HG02759 (cell line): Measurements from ENCODE around the gene ADCY2.

Source experiments
- ATAC-seq: cut with Tn5 transposase; IDR thresholded peaks from one replicate; pipeline ENCODE4 v1.9.1; 2021; ENCODE audit warnings: mild to moderate bottlenecking, moderate library complexity; ENCODE audit not compliant: unreplicated experiment

The ADCY2 gene

DNA sequence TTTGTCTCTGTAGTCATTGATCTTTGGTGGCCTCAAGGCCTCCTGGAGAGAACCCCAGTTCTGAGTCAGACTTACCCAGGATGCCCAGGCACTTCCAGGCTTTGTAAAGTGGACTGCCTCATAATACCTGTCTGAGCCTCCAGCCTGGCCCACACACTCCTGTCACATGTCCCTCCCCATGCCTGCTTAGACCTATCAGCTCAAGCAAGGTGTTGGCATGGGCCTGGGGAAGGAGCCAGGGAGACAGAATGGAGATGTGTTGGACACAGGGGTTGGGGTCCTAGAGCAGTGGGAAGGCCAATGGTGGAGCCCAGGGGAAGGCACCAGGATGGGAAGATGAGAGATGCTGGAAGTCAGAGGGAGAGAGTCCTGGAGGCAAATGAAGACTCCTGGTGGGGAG is 318.8 kb downstream of the ADCY2 start:
- ATAC-seq = no peak

DNA sequence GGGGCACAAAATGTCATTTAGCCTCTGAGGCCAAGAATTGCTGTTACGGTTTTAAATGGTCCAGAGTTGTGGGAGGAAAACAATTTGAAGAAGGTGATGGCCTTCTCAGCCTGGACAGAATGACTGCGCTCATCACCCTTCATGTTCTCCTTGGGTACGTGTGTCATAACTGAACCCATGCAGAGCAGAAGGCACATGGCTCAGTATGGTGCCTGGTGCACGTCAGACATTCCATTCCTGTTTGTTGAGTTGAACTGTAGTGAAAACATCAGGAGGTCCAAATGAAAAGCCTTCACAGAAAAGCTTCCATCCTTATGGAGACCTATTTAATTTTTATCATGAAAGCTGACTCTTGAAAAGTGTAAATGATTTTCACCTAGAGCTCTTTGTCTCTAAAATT is 321.8 kb downstream of the ADCY2 start:
- ATAC-seq = no peak

DNA sequence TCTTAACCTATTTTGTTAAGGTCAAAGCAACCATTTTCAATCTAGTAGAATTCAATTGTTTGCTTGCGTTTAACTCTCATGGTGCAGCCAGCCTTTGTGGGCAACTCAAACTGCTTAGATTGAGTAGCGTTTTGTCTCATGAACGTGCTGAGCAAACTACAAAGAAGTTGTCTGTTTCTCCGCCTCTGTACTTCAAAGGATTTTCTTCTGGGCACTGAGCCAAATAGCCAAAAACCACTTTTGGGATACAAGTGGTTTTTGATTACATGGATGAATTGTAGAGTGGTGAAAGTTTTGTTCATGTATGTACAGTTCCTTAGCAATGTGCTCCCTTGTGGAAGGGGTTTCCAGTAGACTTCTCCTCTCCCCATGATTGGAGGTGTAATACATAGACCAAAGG is 332.1 kb downstream of the ADCY2 start:
- ATAC-seq = no peak

DNA sequence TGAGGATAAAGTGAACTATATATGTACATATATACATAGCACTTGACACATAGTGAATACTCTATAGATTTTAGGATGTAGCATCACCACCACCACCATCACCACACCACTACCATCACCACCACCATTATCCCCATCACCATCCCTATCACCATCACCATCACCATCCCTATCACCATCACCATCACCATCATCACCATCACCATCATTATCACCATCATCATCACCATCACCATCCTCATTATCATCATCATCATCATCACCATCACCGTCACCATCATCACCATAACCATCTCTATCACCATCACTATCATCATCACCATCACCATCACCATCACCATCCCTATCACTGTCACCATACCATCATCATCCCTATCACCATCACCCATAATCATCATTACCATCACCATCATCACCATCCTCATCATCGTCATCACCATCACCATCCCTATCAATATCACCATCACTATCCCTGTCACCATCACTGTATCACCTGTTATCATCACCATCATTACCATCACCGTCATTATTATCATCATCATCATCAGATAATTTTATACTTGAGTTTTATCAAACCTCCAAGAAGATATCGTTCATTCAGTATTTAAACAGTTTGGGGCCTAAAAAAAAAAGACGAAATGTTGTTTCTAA is 345.6 kb downstream of the ADCY2 start:
- no peak for ATAC-seq

DNA sequence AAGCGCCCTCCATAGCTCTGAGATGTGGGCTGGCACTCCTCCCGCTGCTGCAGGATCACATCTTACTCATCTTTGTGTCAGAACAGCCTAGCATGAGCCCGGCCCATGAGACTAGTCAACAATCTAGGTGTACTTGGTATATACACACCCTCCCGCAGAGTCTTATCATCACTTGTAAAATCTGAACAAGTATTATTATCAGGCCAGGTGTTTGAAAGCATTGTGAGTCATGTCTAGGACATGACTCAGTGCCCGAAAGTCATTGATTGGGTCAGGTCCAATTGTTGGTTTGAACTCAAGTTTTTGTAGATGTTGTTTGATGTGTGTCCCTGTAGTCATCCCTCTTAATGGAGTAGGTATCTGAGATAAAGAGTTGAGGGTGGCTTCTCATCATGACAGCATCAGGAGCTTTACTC is 346.3 kb downstream of the ADCY2 start:
- no peak for ATAC-seq

DNA sequence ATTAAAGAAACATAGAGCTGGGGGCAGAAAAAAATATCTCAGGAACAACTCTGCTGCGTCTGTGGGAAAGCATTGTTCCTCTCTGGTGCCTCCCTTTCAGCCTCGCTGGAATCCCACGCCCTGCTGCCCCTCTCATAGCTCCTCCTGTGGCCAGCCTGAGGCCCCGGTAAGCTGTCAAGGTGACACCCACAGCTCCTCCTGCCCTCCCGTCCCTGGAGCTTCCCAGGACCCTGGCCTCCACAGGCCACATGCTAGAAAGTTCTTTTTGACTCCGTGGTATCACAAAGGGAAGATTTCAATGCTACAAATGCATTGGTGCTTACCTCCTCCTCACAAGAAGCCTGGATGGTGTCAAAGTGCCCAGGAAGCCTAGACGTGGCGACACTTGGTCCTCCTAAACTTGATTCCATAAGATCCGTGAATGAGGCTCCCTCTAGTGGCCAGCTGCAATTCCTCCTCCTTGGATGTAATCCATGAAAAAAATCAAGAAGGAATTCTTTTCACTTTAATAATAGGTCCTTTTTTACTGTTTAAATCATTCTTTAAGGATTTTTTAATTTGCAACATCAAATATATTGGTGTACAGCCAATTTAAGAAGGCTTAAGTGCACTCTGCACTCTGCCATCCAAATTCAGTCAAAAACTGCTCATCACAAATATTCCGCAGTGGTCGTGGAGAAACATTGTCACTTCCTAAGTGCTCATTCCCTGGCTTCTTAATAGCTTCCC is 350.1 kb downstream of the ADCY2 start:
- ATAC-seq = no peak

DNA sequence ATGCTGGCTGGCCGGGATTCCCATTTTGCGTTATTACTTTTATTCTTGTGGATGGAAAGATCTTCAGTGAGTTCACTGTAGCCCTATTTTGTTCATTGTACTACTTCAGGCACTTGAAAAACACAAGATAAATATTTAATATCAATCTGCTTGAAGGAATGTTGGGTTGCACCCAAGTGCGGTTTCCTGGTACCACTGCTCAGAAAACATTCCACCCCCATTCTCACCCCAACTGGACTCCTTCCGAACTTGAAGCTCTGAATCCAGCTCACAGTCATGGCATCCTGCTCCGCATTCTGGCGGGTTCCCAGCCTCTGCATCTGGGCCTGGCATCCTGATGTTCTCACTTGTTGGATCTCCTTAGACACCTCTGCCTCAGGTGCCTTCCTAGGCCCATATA is 351.8 kb downstream of the ADCY2 start:
- ATAC-seq = no peak

DNA sequence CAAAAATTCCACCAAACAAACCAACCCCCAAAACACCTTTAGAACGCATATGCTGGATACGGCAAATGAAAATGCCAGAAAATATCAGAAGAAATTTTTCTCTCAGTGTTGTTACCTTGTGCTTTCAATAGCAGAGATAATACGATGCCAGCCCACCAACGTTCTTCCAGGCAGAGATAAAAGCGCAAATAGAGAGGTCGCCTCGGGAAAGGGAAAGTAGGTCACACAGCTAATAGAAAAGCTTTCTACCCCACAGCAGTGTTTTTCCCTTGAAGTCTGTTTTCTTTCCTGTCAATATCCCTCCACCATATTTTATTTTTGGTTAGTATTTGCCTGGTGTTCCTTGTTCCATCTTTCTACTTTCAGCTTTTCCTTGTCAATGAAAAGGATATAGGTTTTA is 353.7 kb downstream of the ADCY2 start:
- ATAC-seq = no peak

DNA sequence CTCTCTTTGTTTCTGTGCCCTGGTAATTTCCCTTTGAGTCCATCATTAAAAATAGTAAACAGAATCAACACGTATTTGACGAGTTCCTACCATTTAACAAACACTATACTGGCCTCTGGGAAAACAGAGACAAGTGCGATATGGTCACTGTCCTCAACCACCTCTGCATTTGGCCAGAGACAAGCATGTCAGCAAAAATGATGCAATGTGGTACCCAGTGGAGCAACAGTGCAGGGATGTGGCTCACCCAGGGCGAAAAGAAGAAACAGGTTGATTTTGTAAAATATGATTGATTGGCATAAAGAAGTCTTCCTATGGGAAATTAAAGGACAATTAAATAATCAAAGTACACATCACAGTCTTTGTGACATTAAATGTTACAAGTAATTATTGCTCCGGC is 355.9 kb downstream of the ADCY2 start:
- no peak for ATAC-seq

DNA sequence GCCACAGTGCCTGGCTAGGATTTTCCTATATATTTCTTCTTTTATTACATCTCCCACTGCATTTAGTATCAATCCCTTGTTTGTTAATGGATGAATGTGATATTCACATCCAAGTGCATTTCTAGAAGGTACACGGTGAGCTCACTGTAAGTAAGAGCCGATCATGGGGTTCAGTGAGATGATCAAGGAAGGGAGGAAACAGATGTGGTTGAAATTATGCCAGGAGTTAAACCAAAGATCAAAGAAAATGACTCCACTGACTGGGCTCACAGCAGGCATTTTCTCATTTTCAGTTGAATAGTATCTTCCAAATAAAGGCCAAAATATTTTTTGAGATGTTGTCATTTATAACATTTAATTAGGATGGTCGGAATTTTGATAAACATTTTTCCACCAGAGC is 357.2 kb downstream of the ADCY2 start:
- no peak for ATAC-seq

DNA sequence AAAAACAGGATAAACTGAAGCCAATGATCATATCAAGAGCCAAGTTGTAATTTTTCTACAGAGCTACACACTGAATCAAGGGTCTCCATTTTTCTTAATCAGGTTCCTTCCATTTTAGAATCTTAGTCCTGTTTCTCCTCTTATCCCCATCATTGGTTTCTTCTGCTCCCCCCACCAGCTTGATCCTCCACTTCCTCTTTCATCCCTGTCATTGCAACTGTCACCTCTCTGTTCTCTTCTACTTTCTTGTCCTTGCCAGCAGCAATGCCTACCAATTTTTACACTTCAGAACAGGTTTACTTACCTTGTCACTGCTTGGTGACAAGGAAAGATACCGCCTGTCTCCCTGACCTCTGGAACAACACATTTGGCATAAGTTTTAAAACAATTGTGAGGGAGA is 357.7 kb downstream of the ADCY2 start:
- ATAC-seq = no peak

DNA sequence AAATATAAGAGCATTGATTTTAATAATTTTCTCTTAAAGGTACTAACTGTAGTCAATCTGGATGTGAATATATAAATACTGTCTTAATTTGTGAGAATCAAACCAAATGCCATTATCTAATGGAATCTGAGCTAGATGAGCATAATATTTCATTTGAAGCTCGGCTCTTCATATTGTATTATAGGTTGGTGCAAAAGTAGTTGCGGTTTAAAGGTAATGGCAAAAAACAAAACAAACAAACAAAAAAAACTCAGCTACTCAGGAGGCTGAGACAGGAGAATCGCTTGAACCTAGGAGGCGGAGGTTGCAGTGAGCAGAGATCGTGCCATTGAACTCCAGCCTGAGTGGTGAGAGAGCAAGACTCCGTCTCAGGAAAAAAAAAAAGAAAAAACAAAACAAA is 358.6 kb downstream of the ADCY2 start:
- no peak for ATAC-seq

DNA sequence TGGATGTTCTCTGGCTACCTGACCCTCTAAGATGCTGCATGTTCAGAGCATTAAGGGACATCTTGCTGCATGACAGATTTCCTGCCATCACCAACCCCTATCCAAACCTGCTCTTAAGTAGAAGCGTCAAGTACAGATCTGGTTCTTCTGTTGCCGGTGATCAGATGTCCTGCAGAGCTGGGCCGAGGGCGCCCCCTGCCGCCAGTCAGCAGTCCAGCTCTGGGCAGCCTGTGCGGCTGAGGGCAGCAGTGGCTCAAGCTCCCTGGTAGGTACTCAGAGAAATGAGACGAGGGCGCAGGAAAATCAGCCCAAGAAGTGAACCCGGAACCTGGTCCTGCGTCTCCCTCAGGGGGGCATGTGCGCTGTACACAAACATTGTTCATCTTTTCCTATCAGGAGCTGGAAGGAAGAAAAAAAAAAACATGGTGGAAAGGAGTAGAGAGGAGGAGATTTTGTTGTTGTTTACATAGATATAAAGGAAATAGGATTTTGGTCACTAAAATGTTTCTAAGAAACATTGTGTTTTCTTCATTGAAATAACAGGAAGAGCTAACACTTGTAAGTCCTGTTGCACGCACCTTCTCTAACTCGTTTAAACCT is 359.2 kb downstream of the ADCY2 start:
- peak; percentile 89 for ATAC-seq

DNA sequence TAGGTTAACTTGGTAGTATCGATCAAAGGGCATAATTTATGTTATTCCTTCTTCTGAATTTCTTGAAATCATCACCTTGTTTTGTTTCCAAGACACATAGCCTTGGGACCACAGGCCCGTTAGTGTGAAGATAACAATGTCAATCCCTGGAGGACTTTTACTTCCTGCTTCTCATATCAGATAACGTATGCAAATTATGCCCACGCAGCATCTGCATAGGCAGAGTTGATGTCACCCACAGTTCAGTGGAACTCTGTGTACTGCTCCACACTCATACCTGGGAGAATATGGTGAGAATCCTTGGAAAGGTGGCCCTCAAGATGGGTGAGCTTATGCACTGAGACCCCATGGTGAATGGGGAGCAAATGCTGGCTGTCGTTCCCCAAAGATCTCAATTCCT is 360.0 kb downstream of the ADCY2 start:
- ATAC-seq = no peak

DNA sequence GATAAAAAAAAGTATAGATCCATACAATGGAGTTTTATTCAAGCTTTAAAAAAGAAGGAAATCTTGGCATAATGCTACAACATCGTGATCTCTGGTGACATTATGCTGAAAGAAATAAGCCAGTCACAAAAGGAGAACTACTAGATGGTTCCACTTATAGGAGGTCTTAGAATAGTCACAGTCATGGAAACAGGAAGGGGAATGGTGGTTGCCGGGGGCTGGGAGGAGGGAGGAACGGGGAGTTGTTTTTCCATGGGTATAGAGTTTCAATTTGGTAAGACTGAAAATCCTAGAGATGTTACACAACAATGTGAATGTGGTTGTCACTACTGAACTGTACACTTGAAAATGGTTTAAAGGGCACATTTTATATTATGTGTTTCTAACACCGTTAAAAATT is 360.5 kb downstream of the ADCY2 start:
- no peak for ATAC-seq

DNA sequence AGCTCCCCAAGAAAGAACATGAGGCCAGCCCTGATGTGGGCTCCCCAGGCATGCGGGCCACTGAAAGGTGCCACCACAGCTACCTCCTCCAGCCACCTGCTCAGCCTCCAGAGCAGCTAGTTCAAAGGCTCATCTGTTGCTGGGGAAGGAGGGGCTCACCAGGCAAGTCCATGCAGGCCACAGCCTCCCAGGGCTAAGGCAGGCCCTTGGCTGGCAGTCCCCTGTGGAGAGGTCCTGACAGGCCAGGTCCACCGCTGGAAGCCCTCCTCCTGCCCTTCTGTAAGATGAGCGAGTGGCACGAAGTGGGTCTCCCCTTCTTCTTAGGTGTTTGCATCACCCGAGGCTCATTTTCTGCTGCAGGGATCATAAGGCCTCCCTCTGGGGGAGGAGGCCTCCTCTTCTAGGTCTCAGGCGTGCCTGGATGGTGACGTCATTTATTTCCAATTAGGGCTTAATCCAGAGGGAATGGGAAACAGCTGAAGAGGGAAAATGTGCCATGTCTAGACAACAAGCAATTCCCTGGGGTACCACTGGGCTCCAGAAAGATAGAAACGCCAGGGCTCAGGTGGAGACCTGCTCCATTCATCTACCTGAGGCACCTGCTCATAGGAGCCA is 363.4 kb downstream of the ADCY2 start:
- no peak for ATAC-seq

DNA sequence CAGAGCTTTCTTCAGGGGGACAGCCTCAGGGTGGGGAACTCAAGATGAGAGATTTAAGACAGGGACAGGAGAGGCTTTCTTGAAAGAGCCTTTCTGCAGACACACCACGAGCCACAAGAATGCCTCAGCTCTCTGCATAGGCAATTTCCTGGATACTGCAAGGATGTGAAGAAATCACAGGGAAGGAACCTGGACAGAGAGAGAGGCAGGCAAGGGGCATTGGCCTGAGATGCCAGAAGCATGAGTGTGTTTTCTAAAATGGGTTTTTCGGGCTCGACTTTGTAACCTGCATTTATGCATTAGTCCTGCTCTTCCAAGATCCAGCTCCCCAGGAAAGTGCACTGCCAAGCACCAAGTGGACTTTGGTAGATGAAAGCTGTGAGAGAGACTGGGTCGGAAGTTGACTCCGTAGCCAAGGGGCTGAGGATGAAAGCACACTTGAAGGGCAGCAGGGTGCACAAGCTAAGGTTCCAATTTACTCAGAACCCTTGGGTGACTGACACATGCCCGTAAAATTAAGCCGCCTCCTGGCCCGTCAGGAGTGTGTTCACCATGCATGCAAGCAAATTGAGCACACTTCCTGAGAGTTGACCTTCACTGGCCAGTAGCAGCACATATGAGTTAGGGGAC is 364.1 kb downstream of the ADCY2 start:
- ATAC-seq = no peak

DNA sequence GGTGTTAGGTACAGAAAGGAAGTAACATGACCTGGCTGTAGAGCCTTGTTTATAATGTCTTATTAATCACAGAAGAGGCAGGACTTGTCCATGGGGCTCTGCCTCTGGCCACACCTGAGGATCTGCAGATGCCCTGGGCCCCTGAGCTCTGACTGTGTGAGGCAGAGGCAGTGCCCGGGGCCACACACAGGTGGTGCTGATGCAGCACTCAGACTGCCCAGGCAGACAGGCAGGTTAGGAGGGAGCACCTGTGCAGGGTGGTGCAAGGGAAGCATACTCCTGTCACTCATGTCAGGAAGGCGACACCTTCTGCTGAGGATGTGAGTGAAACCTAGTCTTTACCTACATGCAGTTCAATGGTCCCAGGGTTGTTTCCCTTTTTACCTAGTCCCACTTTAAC is 366.3 kb downstream of the ADCY2 start:
- no peak for ATAC-seq

DNA sequence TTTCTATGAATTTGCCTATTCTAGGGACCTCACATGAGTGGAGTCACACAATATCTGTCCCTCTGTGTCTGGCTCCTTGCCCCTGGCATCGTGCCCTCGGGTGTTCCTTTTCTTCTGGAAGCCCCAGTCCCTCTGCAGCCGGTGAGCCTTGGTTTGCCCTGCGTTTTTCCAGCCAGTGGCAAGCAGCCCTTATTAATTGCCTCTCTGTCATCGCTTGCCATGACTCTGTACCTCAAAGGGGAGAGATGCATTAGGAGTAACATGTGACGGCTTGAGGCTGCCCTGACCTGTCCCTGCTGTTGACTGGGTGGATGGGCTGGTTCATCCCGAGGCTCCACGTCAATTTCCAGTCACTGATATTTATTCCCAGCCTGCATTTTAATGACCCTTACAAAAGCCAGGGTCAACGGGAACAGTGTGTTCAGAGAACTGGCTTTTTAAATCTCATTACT is 367.7 kb downstream of the ADCY2 start:
- ATAC-seq = no peak

DNA sequence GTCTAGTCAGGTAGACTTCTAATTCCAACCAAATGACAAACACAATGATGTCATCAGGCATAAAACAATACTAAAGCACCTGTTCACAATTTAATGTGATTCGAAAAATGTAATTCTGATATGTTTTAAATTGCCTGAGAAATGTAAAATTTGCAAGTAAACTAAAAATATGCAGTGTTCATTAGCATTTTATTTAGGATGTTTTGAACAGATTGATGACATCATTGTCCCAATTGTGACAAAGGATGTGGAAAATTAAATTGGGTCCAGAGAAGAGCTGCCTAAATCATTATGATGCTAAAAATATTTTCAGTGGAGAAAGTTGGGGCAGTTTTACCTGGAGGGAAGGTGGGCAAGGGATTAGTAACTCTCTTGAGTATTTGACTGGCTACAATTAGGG is 368.5 kb downstream of the ADCY2 start:
- no peak for ATAC-seq

DNA sequence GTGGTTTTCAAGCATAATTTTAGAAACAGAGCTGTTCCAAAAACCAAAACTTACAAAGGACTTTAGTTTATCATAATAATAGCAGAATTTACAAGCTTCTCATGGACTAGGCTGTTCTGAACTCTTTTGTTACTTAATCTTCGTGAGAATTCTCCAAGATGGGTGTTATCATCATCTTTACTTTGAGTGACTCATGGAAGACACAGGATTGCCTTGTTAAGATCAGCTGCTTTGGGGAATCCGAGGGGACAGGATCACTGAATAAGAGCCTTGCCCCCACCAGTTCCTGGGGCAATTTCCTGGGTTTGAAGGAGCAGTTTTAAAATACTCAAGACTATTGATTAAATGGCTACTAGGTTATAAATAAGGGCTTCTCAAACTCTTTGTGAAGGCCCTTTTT is 374.5 kb downstream of the ADCY2 start:
- ATAC-seq = no peak
